NT2/D1 (cell line): ENCODE results near the gene SIM2.

Source experiments
- YY1 ChIP-seq: IDR thresholded peaks from 2 replicates; pipeline ENCODE4 v1.6.1; 2011; ENCODE audit not compliant: insufficient read length, insufficient read depth
- ZNF274 ChIP-seq: IDR thresholded peaks from 2 replicates; pipeline ENCODE4 v1.6.1; 2011; ENCODE audit warnings: mild to moderate bottlenecking, low read depth, low read length

DNA sequence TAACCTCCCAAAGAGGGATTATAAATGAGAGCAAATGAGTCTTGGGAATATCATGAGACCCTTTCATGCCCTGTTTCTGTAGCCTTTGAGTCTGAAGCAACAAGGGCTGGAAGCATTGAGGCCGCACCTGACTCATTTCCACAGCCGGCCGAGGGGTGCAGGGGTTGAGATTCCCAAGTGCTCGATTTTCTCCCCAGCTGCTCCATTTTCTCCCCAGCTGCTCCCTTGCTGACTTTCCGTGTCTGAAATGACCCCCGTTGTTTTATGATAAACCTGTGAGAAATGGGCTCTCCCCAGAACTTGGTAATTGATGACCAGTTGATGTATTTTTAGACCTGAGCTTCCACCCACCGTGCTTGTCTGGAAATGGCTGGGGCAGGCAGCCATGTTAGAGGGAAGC, 22.9 kb downstream of the SIM2 start:
- TF ChIP-seq ZNF274 (no peak), YY1 (no peak)
